Panc1 (cell line): ENCODE results near the gene ITPR3. TPM values are rescaled to one million over a fixed set of nuclear protein-coding genes. Genes with fewer than 3 reads are reported as not detected.

Experiments used
- ATAC-seq: fragments of 200-7000 bp; cut with Tn5 transposase; 2 replicates; pipeline ENCODE4 v1.9.1; 2020; ENCODE audit warnings: mild to moderate bottlenecking, moderate library complexity
- BruUV-seq: library from RNA; stranded (reverse); fragments of 400-500 nt; replicated peaks from 2 replicates; lab custom pipeline; 2021; lab: Mats Ljungman, UMichigan
- CTCF ChIA-PET: fragments of 300-600 bp; sonication (Branson Sonifier 250); formaldehyde crosslinking; loops from one replicate; lab custom pipeline; 2022; ENCODE audit warnings: antibody characterized with exemption; lab: Charles Lee
- POLR2A ChIA-PET: fragments of 300-600 bp; sonication (Branson Sonifier 250); formaldehyde crosslinking; loops from one replicate; lab custom pipeline; 2022; ENCODE audit warnings: antibody characterized with exemption; lab: Charles Lee
- DNase-seq: peaks from one replicate; pipeline ENCODE4 v3.0.0-alpha.2; 2010; ENCODE audit warnings: low read depth, low spot score
- H3K27ac ChIP-seq: 2 replicates; pipeline ENCODE4 v1.5.1; 2011; ENCODE audit warnings: mild to moderate bottlenecking, low read length, inconsistent platforms
- H3K27me3 ChIP-seq: fragments of 200-500 bp; sonication (Bioruptor generic); 2 replicates; pipeline ENCODE4 v1.6.0; 2014; ENCODE audit warnings: low read length, inconsistent platforms; ENCODE audit not compliant: control insufficient read depth, insufficient read depth
- H3K36me3 ChIP-seq: fragments of 200-500 bp; sonication (Bioruptor generic); 2 replicates; pipeline ENCODE4 v1.5.1; 2014; ENCODE audit warnings: inconsistent platforms, mild to moderate bottlenecking, low read length, moderate library complexity; ENCODE audit not compliant: control insufficient read depth, insufficient read depth
- H3K4me1 ChIP-seq: 2 replicates; pipeline ENCODE4 v1.5.1; 2011; ENCODE audit warnings: inconsistent platforms, mild to moderate bottlenecking, low read length, moderate library complexity; ENCODE audit not compliant: control insufficient read depth, insufficient read depth
- H3K4me3 ChIP-seq, 2 experiments: 2 replicates each; pipeline ENCODE4 v1.5.1; 2011 to 2012; ENCODE audit warnings: low read depth in 2 of 2, low read length in 2 of 2, mild to moderate bottlenecking in 2 of 2, inconsistent platforms in 1 of 2, moderate library complexity in 1 of 2
- H3K9me3 ChIP-seq: fragments of 200-500 bp; sonication (Bioruptor generic); 2 replicates; pipeline ENCODE4 v1.5.1; 2014; ENCODE audit warnings: low read depth, mild to moderate bottlenecking, inconsistent platforms, low read length, moderate library complexity; ENCODE audit not compliant: control insufficient read depth, insufficient read depth
- POLR2AphosphoS5 ChIP-seq: IDR thresholded peaks from 2 replicates; pipeline ENCODE4 v1.6.1; 2012; ENCODE audit warnings: mild to moderate bottlenecking, low read depth, low read length, moderate library complexity
- SIN3A ChIP-seq: IDR thresholded peaks from 2 replicates; pipeline ENCODE4 v1.6.1; 2012; ENCODE audit warnings: low read depth, mild to moderate bottlenecking, low read length, moderate library complexity, borderline replicate concordance; ENCODE audit not compliant: insufficient read depth
- TCF7L2 ChIP-seq: IDR thresholded peaks from 2 replicates; pipeline ENCODE4 v1.6.1; 2011; ENCODE audit warnings: mild to moderate bottlenecking, low read depth, low read length, inconsistent platforms
- in situ Hi-C: cut with HindIII; loops from 2 replicates; pipeline ENCODE4 v1.10.0; 2016; ENCODE audit warnings: low sequenced_read_pairs, low pct_unique_long_range_greater_than_20kb
- intact Hi-C: fragments of 100-400 bp; cut with micrococcal nuclease; formaldehyde crosslinking; loops from one replicate; pipeline ENCODE4 v1.10.0; 2022; ENCODE audit not compliant: unreplicated experiment
- total RNA-seq: library from RNA; stranded (reverse); gene quantifications from one replicate; pipeline ENCODE4 v1.2.1, GENCODE V29; 2021; ENCODE audit not compliant: unreplicated experiment
- TF ChIP-seq, protein P1 (sequence below): fragments of 450-650 bp; IDR thresholded peaks from 2 replicates; pipeline ENCODE4 v1.5.1; 2017; ENCODE audit warnings: mild to moderate bottlenecking
- TF ChIP-seq, protein P2 (sequence below), 2 experiments: IDR thresholded peaks; 2 replicates each; pipeline ENCODE4 v1.6.1; 2011 to 2012; ENCODE audit warnings: low read depth in 2 of 2, control low read depth in 1 of 2, low read length in 1 of 2, mild to moderate bottlenecking in 1 of 2, moderate library complexity in 1 of 2; ENCODE audit not compliant: insufficient read depth in 1 of 2

The ITPR3 gene
- total RNA-seq, 1 experiment from 2014 or later = 65.8 TPM

DNA sequence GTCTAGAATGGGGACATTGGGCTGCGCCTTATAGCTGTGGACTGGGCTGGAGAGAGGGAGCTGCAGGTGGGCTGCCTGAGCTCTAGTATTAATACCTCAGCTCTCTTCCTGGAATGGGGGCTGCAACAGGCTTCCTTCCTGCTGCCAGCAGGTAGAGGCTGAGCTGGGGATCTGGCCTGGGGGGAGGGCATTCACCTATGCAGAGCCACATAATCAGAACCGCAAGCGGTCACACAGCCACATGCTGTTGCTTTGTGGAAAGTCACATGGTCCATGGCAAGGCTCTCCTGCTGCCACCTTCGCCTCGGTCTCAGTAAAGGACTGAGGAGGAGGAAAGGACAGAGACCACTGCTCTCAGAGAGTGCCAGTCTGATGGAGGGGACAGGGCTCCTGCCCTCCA is 35.7 kb downstream of the ITPR3 start:
- Histone ChIP-seq H3K4me1 (no peaks in the 10 kb centered on the region), H3K9me3 (no peaks in the 10 kb centered on the region), H3K27me3 (no peaks in the 10 kb centered on the region), H3K36me3 (no peaks in the 10 kb centered on the region), H3K27ac (no peak overlapping the region), H3K4me3 (no peak overlapping the region)
- POLR2A ChIA-PET = interaction anchor here (0.5 kb wide), 1 partner anchor 9 kb away, joined by 6 read pairs; no protein-coding TSS in a partner anchor
- no peak for DNase-seq
- no peak for ATAC-seq
- intact Hi-C loops = no loop called here
- CTCF ChIA-PET = no interaction called here
- no TSS peak for BruUV-seq
- TF ChIP-seq, protein P1, sequence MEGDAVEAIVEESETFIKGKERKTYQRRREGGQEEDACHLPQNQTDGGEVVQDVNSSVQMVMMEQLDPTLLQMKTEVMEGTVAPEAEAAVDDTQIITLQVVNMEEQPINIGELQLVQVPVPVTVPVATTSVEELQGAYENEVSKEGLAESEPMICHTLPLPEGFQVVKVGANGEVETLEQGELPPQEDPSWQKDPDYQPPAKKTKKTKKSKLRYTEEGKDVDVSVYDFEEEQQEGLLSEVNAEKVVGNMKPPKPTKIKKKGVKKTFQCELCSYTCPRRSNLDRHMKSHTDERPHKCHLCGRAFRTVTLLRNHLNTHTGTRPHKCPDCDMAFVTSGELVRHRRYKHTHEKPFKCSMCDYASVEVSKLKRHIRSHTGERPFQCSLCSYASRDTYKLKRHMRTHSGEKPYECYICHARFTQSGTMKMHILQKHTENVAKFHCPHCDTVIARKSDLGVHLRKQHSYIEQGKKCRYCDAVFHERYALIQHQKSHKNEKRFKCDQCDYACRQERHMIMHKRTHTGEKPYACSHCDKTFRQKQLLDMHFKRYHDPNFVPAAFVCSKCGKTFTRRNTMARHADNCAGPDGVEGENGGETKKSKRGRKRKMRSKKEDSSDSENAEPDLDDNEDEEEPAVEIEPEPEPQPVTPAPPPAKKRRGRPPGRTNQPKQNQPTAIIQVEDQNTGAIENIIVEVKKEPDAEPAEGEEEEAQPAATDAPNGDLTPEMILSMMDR = no peak
- no peak for TF ChIP-seq SIN3A
- TF ChIP-seq POLR2AphosphoS5 = no peak
- TF ChIP-seq, protein P2, sequence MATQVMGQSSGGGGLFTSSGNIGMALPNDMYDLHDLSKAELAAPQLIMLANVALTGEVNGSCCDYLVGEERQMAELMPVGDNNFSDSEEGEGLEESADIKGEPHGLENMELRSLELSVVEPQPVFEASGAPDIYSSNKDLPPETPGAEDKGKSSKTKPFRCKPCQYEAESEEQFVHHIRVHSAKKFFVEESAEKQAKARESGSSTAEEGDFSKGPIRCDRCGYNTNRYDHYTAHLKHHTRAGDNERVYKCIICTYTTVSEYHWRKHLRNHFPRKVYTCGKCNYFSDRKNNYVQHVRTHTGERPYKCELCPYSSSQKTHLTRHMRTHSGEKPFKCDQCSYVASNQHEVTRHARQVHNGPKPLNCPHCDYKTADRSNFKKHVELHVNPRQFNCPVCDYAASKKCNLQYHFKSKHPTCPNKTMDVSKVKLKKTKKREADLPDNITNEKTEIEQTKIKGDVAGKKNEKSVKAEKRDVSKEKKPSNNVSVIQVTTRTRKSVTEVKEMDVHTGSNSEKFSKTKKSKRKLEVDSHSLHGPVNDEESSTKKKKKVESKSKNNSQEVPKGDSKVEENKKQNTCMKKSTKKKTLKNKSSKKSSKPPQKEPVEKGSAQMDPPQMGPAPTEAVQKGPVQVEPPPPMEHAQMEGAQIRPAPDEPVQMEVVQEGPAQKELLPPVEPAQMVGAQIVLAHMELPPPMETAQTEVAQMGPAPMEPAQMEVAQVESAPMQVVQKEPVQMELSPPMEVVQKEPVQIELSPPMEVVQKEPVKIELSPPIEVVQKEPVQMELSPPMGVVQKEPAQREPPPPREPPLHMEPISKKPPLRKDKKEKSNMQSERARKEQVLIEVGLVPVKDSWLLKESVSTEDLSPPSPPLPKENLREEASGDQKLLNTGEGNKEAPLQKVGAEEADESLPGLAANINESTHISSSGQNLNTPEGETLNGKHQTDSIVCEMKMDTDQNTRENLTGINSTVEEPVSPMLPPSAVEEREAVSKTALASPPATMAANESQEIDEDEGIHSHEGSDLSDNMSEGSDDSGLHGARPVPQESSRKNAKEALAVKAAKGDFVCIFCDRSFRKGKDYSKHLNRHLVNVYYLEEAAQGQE (IDR thresholded peaks at IDR 0.05; ENCODE audit: insufficient read depth in 1 of 2, low read depth in 2 of 2, low read length in 1 of 2) = no peak
- no peak for TF ChIP-seq TCF7L2
- in situ Hi-C loops = no loop called here

DNA sequence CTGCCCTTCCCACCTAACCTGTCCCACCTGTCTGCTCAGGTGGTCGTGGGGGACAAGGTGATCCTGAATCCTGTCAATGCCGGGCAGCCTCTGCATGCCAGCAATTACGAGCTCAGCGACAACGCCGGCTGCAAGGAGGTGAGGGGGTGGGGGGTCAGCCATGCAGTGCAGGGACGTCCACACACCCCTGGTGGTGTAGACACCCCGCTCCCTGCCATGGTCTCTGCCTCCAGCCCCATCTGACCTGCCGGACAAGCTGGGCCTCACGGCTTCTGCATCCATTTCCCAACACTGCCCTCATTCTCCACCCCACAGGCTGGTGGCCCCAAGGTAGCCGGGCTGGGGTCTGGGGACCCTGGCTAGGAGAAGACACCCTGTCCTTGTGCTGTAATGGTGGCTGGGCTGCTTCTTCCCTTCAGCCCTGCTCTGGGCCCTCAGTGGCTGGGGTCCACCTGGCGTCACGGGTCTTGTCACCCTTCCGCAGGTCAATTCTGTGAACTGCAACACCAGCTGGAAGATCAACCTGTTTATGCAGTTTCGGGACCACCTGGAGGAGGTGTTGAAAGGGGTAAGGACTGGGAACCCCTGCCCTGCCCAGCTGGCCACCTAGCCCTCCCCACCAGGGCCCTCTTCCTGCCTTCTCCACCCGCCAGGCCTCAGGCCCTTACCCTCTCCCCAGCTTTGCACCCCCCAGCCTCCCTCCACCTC is 38.0 kb downstream of the ITPR3 start:
- Histone ChIP-seq H3K4me1 (no peaks in the 10 kb centered on the region), H3K36me3 (no peaks in the 10 kb centered on the region), H3K4me3 (no peak overlapping the region), H3K27me3 (no peaks in the 10 kb centered on the region), H3K27ac (no peak overlapping the region), H3K9me3 (no peaks in the 10 kb centered on the region)
- in situ Hi-C loops = no loop called here
- BruUV-seq = no TSS peak
- ChIA-PET CTCF (no interaction called here), POLR2A (no interaction called here)
- no peak for DNase-seq
- intact Hi-C loops = no loop called here
- no peak for ATAC-seq
- no peak for TF ChIP-seq POLR2AphosphoS5
- TF ChIP-seq, protein P2 (IDR thresholded peaks at IDR 0.05; ENCODE audit: insufficient read depth in 1 of 2, low read depth in 2 of 2, low read length in 1 of 2) = no peak
- no peak for TF ChIP-seq TCF7L2
- TF ChIP-seq, protein P1 = no peak
- TF ChIP-seq SIN3A = no peak
